Hypothalamus (tissue), 51 donors: ENCODE measurements around the gene PCED1A.
"Not testable (repeated sequence)": the region's sequence is repeated elsewhere in the genome, so short reads cannot be mapped to it uniquely, and the experiment has no call there.

Experiments used
- DNase-seq, 51 donors: peaks; one replicate each; lab custom pipeline; 2025; lab: John Stamatoyannopoulos, UW

The PCED1A gene

DNA sequence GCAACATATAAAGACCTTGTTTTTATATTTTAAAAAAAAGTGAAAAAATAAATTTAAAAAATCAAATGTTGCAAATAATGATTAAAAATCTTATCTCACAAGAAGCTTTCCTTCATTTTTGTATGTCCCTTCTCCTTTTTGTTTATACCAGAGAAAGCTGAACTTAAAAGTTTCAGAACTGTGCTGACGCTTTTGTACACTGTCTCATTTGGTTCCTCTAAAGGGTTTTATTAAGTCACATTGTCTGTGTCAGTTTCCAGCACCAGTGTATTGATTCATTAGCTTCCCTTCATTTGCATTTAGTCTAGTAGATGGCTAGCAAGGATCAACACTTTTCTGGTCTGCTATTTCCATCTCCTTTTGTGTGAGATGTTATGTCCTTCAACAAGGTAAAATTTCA, 6.7 kb downstream of the PCED1A start:
- no peak for DNase-seq

DNA sequence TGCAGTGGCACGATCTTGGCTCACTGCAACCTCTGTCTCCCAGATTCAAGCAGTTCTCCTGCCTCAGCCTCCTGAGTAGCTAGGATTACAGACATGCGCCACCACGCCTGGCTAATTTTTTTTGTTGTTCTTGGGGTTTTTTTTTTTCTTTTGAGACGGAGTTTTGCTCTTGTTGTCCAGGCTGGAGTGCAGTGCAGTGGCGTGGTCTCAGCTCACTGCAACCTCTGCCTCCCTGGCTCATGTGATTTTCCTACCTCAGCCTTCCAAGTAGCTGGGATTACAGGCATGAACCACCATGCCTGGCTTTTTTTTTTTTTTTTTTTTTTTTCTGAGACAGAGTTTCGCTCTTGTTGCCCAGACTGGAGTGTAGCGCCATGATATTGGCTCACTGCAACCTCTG, 9.2 kb downstream of the PCED1A start:
- not testable (repeated sequence) for DNase-seq

DNA sequence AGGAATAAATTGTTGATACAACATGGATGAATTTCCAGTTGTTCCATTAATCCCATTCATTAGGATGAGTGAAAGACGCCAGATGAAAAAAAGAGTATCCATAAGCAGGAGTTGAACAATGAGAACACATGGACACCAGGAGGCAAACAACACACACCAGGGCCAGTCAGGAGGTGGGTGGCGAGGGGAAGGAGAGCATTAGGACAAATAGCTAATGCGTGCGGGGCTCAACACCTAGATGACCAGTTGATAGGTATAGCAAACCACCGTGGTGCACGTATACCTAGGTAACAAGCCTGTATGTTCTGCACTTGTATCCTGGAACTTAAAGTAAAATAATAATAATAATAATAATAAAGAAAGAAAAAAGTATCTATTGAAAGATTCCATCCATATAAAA, 11.1 kb downstream of the PCED1A start:
- no peak for DNase-seq

DNA sequence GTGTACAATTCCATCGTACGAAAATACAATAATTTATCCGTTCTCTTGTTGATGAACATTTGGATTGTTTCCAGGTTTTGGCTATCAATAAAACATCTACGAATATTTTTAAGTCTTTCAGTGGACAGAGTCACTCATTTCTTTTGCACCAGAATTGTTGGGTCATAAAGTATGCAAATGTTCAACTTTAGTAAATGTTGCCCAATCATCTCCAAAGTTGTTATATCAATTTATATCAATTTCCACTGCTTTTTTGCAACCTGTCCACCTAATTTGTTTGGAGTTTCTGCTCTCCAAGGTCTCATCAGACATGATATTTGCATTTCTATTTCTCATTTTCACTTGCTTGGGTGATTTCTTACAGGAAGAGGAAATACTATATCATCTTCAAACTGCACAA, 13.8 kb downstream of the PCED1A start:
- no peak for DNase-seq

DNA sequence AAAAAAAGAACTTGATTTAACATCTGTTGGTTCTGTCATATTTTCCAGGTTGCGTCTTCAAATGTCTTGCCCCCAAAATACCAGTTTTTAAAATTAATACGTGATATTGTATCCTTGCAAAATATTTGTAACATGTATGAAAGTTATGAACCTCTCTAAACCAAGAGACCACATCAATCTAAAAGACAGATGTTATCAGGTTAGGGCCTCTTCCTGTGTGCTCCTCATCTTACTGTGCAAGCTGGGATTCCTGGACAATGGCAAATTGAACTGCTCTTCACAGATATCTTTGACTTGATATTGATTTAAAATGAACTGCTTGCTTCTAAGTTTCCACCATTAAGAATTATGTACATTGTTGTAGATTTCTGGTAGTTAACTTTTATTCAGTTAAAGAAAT, 14.7 kb downstream of the PCED1A start:
- DNase-seq: no peak

DNA sequence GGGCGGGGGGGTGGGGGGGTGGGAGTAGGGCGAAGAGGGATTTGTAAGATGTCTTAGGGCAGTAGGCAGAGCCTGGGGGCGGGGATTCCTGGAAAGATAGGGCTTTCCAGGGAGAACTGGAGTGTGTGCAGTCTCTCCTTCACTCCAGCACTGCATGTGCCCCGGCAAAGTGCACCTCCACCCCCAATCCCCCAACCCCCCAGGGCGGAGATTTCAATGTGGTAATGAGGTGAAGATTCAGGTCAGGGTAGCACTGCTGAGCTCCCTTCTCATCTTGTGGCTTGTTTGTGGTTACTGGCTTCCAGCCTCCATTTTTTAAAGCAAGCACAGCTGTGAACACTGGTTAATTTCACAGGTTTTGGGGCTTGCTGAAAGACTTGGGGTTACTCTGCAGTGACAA, 18.4 kb downstream of the PCED1A start:
- DNase-seq: no peak

DNA sequence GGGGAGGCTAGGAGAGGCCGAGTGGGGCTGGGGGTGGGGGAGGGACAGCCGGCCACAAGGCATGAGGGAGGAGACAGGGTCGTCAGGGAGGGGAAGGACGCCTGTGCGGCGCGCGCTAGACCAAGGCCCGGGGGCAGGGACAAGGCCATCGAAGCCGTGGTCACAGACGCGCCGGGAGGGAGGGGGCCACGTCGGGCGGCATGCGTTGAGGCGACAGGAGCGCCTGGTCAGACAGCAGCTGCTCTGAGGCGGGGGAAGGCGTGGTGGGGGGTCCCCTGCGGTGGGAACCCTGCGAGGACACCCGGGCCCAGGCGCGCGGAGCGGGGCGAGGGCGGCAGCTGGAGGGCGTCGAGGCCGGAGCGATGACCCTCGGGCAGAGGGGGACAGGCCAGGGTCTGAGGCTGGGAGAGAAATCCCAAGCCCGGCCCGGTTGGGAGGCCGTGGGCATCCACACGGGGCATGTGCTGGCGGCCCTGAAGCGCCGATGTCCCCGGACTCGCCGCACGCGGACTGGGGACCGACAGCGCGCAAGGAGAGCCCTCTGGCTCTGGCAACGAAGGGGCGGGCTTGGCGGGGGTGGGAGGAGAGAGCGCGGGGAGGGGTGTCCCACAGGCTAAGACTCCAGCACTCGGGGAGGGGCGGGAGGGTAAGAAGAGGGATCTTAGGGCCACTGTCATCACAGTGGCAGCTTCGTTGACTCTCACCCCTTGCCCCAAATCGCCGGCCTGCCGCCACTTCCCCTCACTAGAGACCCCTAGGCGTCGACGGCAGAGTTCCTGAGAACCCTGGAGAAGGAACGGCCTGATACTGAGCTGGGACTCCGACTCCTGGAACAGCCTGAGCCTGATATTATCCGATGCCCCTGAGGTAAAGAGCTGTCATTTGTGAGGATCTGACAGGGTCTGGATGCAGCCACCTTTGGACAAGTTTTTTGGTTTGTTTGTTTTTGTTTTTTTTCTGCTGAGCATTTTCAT, 19.3 kb downstream of the PCED1A start:
- no peak for DNase-seq

DNA sequence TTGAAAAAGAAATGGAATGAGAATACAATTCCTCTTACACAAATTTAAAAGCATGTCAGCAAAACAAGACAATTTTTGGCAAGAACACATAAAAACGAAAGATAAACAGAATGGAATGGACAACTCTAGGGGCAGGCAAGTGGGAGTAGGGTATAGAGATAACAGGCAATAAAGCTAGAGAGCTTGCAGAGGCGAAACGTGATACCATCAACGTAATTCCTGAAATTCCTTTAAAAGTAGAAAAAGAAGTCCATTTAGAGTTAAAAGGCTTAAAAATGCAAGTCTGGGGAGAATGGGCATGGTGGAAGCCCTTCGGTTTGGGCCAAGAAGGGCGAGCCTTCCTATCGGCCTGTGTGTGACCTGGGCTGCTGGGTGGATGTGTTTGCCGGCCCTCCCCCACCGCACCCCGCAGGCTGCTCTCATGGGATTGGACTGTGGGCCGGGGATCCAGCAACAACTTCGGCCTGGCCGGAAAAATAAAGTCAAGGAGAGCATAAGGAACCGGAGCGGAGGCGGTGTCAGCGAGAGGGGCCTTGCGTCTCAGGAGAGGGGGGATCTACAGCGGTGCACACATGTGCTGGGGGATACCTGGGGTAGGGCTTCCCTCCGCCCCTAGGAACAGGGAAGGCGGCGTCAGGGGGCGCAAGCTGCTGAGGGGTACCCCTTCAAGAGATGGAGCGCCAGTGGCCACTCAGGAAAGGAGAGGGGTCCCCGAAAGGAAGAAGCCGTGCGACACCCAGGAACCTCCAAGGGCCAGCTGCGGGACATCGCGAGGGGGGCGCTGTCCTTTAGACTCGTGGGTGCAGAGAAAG, 20.2 kb downstream of the PCED1A start:
- no peak for DNase-seq

DNA sequence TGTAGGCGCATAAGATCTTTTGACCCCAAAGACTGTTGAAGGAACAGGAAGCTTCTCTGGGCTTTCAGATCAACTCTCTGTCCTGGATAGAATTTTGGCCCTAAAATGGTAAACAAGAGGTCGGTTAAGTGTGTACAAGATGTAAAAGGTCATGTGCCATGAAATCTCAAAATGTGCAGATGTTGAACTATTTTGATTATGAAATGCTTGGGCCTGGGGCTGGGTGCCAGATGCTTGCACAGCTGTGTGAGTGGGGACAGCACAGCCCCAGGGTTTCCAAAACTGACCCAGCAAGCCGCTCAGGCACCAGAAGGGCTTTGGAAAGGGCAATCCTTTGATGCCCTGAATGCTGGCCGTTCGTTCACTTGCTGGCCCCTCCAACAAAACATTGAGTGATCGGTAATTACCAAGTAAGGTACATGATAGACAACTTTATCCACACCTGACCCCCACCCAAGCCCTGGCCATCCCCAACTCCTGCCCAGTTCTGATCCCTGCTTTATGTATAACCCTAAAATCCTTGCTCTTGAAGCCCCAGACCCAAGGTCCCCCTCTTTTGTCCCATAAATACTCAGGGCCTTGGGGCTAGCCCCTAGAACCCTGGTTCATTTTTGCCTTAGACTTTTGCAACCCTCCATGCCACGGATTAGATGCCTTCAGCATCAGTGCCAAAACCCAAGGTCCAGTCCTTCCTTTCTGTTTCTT, 22.4 kb downstream of the PCED1A start:
- DNase-seq: no peak

DNA sequence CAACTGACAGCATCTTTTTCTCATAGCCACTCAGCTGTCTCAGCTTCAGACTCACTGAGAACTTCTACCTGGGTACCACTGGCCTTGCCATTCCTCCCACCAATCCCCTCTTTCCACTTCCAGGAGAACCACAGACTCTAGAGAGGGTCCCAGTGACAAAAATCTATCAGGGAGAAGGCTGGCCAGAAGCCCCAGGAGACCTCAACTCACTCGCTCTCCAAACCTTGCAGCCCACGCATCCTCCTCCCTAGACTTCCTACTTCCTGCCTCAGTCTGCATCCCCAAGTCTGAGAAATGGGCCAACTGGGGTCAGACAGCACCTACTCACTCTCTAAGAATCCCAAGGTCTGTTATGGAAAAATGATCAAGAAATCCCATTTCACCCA, 23.1 kb downstream of the PCED1A start:
- no peak for DNase-seq

DNA sequence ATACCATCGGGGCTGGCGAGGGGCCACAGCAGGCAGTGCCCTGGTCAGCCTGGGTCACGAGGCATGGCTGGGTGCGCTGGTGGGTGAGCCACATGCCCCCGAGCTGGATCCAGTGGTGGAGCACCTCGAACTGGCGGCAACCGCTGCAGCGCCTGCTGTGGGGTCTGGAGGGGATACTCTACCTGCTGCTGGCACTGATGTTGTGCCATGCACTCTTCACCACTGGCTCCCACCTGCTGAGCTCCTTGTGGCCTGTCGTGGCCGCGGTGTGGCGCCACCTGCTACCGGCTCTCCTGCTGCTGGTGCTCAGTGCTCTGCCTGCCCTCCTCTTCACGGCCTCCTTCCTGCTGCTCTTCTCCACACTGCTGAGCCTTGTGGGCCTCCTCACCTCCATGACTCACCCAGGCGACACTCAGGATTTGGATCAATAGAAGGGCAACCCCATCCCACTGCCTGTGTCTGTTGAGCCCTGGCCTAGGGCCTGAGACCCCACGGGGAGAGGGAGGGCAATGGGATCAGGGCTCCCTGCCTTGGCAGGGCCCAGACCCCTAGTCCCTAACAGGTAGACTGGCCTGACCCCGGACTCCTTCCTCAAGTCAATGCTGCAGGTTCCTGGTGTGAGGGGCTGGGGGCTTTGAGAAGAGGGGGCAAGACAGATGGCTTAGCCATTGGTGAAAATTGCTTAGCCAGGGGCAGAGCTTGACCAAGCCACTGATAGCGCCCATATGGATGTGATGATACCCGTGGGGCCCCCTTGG, 23.7 kb downstream of the PCED1A start:
- no peak for DNase-seq

DNA sequence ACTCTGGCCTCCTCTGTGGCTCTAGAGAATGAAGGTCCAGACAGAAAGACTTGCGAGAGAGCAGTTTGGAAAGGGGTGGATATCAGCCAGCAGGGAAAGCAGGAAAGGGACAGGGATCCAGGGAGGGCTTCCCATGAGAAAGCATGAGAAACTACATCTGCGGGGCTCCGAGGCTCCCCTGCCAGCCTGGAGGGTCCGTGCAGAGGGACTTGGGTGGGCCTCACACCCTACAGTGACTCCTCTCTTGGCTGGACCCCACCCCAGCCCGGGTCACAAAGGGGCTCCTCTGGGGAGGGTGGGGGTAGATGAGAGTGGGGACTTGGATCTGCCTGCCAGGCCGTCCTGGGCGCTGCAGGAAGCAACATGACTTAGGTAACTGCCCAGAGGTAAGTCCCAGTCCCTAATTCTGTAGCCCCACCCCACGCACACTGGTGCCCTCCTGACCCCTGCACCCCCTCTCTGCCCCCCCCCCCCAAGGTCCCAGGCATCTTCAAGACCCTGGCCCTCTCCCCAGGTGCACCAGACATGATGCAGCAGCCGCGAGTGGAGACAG, 24.3 kb downstream of the PCED1A start, which contains the start of gene TMEM239:
TMEM239 (plus strand) TSS at position 335 of the 553 bp plus-strand sequence; CDS start at position 526, 191 bp downstream.
- no peak for DNase-seq

DNA sequence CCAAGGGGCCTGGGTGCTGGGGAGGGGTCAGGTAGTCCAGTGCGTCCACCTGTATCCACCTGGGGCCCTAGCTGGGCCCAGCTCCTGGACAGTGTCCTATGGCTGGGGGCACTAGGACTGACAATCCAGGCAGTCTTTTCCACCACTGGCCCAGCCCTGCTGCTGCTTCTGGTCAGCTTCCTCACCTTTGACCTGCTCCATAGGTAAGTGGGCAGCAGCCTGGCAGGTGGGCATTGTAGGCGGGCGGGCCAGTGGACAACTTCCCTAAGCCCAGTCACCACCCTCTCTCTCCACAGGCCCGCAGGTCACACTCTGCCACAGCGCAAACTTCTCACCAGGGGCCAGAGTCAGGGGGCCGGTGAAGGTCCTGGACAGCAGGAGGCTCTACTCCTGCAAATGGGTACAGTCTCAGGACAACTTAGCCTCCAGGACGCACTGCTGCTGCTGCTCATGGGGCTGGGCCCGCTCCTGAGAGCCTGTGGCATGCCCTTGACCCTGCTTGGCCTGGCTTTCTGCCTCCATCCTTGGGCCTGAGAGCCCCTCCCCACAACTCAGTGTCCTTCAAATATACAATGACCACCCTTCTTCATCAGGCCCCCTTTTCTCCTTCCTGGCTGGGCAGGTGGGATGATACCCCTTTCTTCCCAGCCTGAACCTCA, 25.1 kb downstream of the PCED1A start:
- DNase-seq: no peak

DNA sequence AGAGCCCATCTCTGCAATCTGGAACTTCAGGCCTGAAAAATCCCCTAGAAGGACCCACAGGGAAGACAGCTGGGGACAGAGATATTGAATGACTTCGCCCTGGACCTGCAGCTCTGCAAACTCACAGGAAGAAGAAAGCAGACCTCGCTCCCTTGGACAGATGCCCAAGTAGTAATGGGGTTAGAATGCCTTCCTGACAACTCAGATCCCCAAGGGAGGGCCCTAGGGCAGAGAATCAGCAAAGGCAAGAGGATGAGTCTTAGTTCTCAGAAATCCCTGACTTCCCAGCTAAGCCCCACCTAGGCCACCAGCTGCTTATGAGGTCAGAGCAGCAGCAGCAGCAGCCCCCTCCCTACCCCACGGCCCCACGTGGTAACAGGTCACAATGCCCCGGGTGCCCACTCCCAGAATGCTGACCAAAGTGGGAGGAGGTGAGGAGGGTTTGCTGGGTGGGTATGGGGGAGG, 25.8 kb downstream of the PCED1A start, which contains the start of gene C20orf141:
C20orf141 (plus strand) TSS at position 401 of the 465 bp plus-strand sequence. CDS start 198 bp downstream, outside the sequence.
- no peak for DNase-seq

DNA sequence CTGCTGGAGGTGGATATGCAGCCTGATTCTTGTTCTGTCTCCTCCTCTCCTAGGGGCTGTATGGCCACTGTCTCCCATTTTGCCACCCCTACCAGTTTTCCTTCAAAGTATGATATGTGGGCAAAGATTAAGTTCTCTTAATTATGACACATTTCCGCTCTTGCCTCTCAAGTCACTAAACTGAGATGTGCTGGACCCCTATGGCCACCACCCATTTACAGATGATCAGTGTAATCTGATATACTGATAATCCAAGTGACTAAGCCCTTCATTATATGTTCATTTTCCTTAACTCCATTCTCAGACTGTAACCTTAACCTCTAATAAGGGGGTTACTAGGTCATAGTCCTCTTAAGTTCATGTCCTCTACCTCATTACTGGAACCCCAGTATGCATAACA, 26.4 kb downstream of the PCED1A start:
- DNase-seq: no peak

DNA sequence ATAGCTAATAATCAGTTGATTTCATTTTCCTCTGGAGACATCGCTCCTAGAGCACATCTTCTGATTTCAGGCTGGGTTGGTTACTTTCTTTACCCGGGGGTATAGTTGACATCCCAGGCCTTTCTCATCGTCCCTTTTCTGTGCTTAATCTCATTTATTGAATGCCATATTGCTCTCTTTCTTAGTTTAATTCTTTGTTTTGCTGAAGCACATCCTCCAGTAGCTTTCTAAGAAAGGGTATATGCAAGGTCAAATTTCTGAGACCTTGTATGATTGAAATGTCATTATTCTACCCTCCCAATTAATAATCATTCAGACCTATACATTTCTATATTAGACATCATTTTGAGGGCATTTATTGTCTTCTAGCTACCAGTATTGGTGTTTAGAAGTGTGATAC, 28.3 kb downstream of the PCED1A start:
- DNase-seq: no peak

DNA sequence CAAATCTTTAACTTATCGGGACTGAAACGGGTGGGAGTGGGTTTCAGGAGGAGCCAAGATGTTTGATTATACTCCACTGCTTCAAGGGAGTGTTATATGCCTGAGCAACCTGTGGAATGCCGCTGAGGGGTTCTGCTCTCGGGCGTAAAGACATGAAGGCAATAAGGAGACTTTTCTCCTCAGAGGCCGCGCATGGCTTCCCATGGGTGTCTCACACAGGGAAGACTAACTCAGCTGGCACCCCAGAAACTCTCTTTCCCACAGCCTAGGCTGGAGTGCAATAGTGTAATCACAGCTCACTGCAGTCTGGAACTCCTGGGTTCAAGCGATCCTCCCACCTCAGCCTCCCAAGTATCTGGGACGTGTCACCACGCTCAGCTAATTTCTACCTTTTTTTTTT, 30.8 kb downstream of the PCED1A start:
- no peak for DNase-seq

DNA sequence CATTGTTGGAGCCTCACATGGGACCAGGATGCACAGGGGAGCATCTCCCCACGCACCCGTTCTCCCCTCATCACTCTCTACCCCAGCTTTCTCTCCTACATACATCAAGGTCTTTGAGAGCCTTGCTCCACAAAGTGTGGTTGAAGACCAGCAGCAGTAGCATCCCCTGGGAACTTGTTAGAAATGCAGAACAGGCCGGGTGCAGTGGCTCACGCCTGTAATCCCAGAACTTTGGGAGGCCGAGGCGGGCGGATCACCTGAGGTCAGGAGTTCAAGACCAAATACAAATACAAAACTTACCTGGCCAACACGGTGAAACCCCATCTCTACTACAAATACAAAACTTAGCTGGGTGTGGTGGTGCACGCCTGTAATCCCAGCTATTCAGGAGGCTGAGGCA, 32.5 kb downstream of the PCED1A start:
- not testable (repeated sequence) for DNase-seq

DNA sequence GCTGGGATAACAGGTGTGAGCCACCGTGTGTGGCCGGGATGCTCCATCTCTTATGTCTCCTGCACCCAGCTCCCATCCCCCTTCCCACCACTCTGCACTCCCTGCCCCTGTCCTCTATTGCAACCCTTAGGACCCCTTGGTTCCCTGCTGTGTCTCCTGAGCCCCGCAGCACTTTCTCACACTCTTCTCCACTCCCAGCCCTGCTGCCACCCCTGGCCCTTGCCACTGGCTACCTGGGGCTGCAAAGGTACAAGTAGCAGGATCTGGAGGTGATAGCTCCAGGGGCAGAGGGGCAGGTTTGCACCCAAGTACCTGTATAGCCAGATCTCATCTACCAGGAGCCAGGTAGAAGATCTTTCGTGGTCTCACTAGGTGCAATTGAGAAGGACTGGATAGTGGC, 33.4 kb downstream of the PCED1A start:
- no peak for DNase-seq
